GM18498 (cell line): Measurements from ENCODE around the gene RMDN2.
"Not testable (repeated sequence)": the region's sequence is repeated elsewhere in the genome, so short reads cannot be mapped to it uniquely, and the experiment has no call there.

Source experiments
- ATAC-seq: cut with Tn5 transposase; IDR thresholded peaks from one replicate; pipeline ENCODE4 v1.9.1; 2021; ENCODE audit warnings: mild to moderate bottlenecking, moderate library complexity; ENCODE audit not compliant: unreplicated experiment

RMDN2 gene

DNA sequence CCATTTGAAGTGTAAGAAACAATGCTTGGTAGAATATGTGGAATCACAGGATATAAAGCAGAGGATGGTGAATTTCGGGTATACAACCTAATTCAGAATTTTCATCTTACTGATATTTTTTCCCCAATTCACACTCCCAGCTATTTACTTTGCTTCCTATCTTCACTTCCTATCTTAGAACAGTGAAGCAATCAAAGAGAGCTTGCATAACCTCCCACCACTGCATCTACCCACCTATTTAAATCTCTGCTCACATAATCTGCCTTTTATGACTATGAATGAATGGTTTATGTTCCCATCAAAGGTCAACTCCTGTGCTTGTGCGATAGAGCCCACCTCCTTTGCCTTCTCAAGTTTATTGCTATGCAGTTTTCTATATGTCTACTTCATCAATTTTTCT, 3.3 kb downstream of the RMDN2 start:
- no peak for ATAC-seq

DNA sequence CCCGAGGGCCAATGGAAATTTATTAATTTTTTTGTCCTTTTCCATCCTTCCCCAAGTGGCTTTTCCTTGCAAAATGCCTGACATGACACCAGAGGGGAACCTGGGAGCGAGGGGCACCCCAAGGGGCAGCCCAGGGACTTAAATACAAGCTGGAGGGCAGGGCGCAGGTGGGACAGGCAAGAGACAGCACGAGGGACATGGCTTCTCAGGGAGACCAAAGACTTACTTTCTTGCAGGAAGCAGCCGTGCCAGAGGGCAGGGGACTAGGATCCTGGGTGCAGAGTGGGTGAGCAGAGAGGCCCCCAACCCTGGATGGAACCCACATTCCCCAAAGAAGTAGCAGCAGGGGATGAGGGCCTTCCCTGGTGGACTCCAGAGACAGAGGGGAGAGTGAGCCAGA, 5.3 kb downstream of the RMDN2 start:
- not testable (repeated sequence) for ATAC-seq

- not testable (repeated sequence) for ATAC-seq
Measured at GRCh38 chr2:37932873-37933272, 7.8 kb downstream of the RMDN2 start.

- ATAC-seq = peak; percentile 87
Measured at GRCh38 chr2:37934591-37935513, 9.8 kb downstream of the RMDN2 start.

GRCh38 chr2:37937568-37937967, 12.5 kb downstream of the RMDN2 start:
- not testable (repeated sequence) for ATAC-seq

DNA sequence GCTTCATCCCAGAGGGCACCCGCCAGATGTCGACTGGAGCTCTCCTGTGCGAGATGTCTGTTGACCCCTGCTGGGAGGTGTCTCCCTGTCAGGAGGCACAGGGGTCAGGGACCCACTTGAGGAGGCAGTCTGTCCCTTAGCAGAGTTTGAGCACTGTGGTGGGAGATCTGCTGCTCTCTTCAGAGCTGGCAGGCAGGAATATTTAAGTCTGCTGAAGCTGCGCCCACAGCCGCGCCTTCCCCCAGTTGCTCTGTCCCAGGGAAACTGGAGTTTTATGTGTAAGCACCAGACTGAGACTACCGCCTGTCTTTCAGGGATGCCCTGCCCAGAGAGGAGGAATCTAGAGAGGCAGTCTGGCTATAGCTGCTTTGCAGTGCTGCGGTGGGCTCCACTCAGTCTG, 16.2 kb downstream of the RMDN2 start:
- not testable (repeated sequence) for ATAC-seq

DNA sequence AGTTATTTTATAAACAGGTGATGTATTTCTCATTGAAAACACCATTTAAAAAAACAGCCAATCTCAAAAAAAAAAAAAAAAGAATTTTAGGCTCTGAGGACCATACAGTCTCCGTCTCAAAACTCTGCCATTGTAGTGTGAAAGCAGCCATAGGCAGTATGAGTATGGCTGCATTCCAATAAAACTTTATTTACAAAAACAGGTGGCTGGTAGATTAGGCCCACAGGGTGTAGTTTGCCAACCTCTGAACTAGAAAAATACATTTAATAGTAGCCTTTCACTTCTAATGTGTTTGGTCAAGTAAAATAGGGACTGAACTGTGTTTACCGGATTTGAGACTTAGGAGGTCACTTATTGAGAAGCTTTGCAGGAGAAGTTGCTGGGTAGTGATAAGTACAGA, 19.2 kb downstream of the RMDN2 start:
- ATAC-seq = no peak

- no peak for ATAC-seq
Measured at GRCh38 chr2:37947306-37947705, 22.2 kb downstream of the RMDN2 start.

GRCh38 chr2:37962018-37962739, 37.1 kb downstream of the RMDN2 start:
- not testable (repeated sequence) for ATAC-seq

- not testable (repeated sequence) for ATAC-seq
Measured at GRCh38 chr2:37962740-37963121, 37.6 kb downstream of the RMDN2 start.

DNA sequence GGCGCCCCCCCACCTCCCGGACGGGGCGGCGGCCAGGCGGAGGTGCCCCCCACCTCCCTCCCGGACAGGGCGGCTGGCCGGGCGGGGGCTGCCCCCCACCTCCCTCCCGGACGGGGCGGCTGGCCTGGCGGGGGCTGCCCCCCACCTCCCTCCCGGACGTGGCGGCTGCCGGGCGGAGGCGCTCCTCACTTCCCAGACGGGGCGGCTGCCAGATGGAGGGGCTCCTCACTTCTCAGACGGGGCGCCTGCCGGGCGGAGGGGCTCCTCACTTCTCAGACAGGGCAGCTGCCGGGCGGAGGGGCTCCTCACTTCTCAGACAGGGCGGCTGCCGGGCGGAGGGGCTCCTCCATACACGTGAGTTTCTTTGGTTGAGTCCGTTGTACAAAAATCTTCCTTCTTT, 38.8 kb downstream of the RMDN2 start:
- ATAC-seq = not testable (repeated sequence)

DNA sequence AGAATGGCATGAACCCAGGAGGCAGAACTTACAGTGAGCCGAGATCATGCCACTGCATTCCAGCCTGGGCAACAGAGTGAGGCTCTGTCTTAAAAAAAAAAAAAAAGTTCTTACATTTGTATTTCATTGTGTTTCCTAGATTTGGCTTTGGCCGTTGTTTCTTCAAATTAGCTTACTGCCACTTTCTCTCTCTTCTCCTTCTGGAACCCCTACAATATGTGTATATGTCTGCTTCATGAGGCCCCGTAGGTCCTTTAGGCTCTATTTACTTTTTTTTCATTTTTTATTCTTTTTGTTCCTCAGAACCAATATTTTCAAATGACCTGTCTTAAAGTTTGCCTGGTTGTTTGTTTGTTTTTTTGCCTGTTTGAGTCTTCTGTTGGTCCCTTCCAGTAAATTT, 41.2 kb downstream of the RMDN2 start:
- no peak for ATAC-seq

GRCh38 chr2:37969731-37970130, 44.6 kb downstream of the RMDN2 start:
- ATAC-seq = no peak

DNA sequence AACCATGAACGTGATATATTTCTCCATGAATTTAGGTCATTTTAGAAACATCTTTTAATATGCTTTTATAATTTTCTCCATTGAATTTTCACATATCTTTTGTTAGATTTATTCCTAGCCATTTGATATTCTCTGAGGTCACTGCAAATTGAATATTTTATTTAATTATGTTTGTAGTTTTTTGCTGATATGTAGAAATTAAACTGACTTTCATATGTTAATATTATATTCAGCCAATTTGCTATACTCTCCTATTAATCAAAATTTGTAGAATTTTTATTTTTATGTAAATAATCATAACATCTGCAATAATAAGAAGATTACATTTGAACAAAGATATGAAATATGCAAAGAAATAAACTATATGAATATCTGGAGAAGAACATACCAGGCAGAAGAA, 46.9 kb downstream of the RMDN2 start:
- ATAC-seq = no peak

GRCh38 chr2:37973615-37974353, 48.7 kb downstream of the RMDN2 start:
- no peak for ATAC-seq

- no peak for ATAC-seq
Measured at GRCh38 chr2:37975808-37976207, 50.7 kb downstream of the RMDN2 start.

DNA sequence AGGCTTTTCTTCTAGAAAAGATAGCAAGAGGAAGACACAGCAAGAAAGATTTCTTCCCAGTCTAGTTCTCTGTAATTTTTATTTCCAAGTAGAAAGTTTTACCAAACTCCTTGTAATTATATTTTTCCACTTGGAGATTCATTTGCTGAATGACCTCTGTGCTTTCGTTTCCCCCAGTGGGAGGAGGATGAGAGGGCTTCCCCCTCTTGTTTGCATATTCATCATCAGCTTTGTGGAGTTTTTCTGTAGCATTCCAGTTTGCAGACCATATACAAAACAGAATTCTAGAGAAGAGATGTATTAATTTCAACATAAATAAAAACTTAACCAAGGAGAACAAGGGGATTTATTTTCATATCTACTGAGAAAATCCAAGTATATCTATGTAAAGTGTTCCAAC, 51.3 kb downstream of the RMDN2 start:
- ATAC-seq = no peak

DNA sequence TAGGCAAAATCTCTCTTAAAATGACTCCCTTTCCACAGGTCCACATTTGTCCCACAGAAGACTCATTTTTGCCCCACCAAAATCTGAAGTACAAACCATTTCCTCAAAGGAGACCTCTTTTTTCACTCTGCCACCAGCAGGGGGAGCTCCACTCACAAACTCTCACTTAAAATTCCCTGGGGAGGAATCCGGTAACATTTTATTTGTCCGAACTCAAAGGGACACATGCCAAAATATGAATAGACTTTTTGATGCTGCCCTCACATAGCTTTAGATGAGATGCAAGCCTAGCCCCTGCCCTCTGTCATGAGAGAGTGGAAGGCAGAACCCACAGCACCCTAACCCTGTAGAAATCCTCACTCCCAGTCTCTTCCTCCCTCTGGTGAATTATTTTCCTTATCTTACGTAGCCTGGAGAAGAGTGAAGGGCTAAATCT, 57.1 kb downstream of the RMDN2 start:
- ATAC-seq = no peak

DNA sequence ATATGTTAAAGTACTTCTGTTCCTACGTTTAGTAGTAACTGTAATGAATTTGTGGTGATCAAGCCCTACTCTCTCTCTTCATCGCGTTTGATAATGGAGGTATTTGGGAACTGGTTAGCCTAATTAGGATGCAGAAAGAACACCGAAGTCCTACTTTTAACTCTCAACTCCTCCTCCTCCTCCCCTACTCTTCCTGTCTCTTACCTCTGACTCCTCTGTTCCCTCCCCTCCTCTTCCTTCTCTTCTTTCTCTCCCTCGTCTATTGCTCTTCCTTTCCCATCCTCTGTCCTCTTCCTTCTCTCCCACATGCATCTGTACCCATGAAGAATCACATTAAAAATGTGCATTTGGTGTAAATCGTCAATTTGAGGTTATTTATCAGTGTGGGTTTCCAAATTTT, 57.8 kb downstream of the RMDN2 start:
- no peak for ATAC-seq

- no peak for ATAC-seq
Measured at GRCh38 chr2:37983719-37984118, 58.6 kb downstream of the RMDN2 start.

- no peak for ATAC-seq
Measured at GRCh38 chr2:37984176-37984575, 59.1 kb downstream of the RMDN2 start.
